GM21723 (cell line): ENCODE data around the gene NXPE2.

ENCODE experiments used
- ATAC-seq: cut with Tn5 transposase; IDR thresholded peaks from one replicate; pipeline ENCODE4 v1.9.1; 2021; ENCODE audit warnings: mild to moderate bottlenecking, moderate library complexity; ENCODE audit not compliant: unreplicated experiment

The NXPE2 gene

DNA sequence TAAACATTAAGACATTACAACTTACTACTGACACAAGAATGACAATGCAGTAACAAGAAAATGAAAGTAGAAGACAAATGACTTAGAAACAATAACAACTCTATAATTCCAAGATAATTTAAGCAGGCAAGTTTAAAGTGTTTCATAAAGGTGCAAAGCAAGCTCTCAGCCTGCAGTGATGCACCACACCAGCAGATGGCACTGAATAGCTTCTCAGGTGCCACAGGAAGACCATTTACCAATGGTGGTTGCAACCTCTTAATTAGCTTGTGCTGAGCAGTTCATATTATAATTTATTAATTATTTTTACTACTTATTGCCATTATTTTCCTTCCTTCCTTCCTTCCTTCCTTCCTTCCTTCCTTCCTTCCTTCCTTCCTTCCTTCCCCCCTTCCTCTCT is 60.6 kb downstream of the NXPE2 start:
- no peak for ATAC-seq

DNA sequence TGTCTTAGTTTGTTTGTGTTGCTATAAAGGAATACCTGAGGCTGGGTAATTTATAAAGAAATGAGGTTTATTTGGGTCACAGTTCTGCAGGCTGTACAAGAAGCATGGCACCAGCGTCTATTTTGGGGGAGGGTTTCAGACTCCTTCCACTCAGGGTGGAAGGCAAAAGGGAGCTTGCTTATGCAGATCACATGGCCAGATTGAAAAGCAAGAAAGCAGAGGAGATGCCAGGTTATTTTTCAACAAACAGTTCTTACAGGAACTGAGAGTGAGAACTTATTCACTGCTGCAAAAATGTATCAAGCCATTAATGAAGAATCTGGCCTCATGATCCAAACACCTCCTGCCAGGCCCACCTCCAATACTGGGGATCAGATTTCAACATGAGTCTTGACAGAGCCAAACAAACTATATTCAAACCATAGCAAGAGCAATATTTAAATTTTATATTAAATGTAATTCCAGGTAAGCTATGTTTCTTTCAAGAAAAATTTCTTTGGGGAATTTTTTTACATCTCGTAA is 66.9 kb downstream of the NXPE2 start:
- no peak for ATAC-seq

DNA sequence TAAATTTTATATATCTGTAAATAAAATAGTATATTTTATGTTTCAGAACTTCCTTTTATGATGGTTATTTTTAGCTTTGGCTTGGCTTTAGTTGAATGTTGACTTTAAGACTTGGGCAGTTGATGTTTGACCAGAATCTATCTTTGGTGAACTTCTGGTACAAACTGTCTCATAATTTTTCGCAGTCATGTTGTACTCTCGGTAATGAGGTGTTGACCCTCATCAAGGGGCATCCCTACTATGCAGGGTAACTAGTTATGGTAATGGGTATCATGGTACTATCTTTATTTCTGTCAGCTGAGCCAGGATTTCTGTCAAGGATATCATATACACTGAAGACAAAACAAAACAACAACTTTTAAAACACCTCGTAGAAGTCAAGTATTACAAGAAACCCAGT is 67.7 kb downstream of the NXPE2 start:
- ATAC-seq: no peak
